ENCODE data around the gene FANCC.

Gene FANCC

GRCh38 chr9:95080961-95081647 is 236.4 kb downstream of the FANCC start:
- no peak for DNase-seq

- no peak for DNase-seq
Measured at GRCh38 chr9:95079461-95079860, 238.0 kb downstream of the FANCC start.

GRCh38 chr9:95078939-95079338 is 238.6 kb downstream of the FANCC start:
- DNase-seq: no peak

GRCh38 chr9:95078511-95078910 is 239.0 kb downstream of the FANCC start:
- no peak for DNase-seq

GRCh38 chr9:95077766-95078370 is 239.6 kb downstream of the FANCC start:
- DNase-seq: no peak

DNA sequence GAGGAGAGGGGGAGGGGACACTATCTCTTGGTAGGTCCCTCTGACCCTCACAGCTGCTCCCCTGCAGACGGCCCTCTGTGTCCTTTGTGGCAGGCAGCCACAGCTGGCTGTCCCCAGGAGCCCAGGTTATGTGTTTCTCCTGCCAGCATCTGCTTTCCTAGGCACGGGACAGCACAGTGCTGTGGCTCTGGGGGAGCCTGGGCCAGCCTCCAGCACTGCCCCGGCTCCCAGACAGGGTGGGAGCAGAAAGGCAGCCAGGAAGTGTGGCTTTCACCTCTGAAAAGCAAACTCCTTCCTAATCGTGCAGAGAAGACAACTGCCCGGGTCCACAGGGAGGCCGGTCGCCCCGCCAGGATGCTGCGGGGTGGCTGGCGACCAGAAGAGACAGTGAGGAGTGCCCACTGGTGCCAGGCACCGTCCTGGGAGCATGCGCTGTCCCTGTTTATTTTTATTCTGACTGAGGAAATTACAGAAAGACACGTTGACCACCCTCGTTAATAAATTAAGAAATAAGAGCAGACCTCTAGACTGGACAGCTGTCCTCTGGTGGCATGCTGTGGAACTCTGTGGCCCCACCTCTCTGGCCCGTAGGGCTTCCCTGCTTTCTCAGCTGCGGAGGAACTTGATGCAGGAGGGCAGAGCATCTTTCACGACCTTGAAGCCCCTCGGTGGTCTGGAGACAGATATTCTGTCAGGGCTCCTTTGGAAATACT is 240.3 kb downstream of the FANCC start:
- DNase-seq: no peak

GRCh38 chr9:95076696-95077052 is 240.8 kb downstream of the FANCC start:
- DNase-seq: no peak

- no peak for DNase-seq
Measured at GRCh38 chr9:95075700-95076099, 241.8 kb downstream of the FANCC start.

- no peak for DNase-seq
Measured at GRCh38 chr9:95074632-95075031, 242.9 kb downstream of the FANCC start.

DNA sequence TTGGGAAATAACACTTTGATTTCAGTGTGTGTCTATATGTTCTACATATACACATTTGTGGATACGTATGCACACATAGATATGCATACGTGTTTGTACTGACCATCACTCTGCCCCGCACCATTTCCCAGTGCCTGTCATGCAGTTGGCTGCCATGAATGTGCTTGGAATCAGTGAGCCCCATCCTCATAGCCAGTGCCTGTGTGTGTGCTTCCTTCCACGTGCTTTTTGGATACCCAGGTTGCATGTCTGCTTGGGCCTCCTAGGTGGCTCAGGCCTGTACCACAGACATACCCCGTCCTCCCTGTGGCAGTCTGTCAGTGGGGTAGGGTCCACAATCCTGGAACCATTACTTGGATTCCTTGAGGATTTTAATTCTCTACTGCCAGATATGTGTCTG is 243.6 kb downstream of the FANCC start:
- no peak for DNase-seq

DNA sequence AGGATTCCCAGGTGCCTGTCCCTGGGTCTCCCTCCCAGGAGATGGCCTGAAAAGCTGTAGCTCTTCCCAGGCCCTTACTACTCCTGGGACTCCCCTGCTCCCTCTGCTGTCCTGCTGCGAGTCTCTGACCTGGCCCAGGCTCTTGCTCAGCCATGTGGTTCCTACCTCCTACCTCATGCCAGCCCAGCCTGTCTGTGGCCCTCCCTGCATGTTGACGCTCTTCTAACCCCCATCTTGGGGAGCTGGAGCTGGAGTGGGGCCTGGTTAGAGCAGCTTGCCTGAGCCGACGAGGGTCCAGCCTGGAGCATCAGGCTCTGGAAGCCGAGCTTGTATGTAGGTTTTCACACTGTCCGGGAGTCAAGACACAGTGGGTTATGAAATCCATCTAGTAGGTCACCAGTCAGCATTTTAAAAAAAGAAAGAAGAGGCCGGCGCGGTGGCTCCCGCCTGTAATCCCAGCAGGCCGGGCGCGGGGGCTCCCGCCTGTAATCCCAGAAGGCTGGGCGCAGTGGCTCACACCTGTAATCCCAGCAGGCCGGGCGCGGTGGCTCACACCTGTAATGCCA is 244.4 kb downstream of the FANCC start:
- DNase-seq: peak; percentile 28

DNA sequence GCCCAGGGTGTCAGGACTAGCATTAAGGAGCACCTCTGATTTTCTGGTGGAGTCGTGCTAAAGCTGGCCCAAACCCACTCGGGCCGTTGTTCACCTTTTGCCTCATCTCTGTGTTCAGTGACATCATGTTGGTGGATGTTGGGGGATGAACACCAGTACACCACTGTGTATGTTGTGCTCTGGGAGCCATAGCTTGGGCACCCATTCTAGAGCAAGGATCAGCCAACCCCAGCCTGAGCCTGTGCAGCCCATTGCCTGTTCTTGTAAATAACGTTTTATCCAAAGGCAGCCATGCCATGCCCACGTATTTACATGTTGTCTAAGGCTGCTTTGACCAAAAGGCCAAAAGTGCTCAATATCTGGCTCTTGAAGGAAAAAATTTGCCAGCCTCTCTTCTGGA is 245.6 kb downstream of the FANCC start:
- no peak for DNase-seq

GRCh38 chr9:95071450-95071849 is 246.1 kb downstream of the FANCC start:
- no peak for DNase-seq

DNA sequence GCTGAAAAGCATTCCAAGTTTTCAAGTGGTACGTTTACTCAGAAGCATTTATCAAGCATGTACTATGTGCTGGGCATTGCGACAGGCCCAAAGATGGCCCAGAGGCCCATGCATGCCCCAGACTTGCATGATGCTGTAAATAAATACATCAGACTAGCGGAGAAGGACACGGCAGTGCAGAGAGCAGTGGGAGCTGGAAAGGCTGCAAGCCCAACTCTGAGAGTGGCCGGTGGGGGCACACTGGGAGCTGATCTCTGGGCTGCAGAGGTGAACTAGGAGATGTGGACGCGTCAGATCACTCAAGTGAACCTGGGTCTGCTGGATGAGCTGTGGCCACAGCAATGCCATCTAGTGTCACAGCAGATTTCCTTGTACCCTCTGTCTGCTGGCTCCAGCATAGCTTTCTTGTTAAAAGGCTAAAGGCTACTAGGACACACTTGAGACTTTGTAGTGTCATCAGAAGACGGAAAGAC is 246.9 kb downstream of the FANCC start:
- DNase-seq: no peak

DNA sequence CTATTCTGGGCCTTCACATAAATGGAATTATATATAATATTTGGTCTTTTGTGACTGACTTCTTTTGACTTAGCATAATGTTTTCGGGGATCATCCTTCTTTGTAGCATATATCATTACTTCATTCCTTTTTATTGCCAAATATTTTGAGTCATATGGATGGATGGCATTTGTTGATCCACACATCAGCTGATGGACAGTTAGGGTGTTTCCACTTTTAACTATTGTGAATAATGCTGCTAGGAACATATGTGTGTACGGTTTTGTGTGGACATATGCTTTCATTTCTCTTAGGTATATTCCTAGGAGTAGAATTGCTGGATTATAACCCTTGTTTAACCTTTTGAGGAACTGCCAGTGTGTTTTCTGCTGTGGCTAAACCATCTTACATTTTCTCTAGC is 249.6 kb downstream of the FANCC start:
- no peak for DNase-seq

DNA sequence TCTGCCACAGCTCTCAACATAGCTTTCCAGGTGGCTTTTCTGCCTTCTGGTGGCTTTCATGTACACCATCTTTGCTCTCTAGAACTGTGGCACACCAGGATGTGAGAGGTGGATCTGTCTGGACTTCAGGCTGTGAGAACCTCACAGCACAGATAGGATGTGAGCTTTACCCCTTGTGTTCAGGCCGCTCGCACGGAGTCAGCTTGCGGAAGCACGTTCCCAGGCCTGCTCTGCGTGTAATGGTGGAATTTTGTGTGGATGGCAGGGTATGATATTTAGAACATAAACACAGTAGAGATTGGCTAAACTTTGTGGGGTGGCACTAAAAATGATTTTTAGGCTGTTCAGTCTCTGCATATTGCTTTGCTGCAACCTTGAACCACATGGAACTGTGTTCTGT is 250.5 kb downstream of the FANCC start:
- DNase-seq: no peak

DNA sequence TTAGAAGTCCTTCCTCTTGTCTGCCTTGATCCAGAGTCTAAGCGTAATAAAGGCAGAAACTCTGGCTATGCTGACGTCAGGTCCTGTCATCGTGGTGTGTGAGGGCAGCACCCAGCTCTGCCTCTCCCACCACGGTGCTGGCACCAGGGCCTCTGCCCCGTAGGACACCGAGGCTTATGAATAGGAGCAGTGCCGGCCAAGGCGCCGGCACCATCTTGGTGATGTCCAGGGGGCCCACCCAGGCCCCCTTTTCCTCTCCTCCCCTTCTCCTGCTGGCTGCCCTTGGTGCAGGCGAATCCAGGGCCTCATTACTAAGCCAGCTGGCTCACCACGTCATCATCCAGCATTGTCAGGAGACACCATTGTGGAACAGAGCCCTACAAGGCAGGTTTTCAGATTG is 252.3 kb downstream of the FANCC start:
- DNase-seq: no peak

GRCh38 chr9:95063300-95063699 is 254.2 kb downstream of the FANCC start:
- DNase-seq: no peak

DNA sequence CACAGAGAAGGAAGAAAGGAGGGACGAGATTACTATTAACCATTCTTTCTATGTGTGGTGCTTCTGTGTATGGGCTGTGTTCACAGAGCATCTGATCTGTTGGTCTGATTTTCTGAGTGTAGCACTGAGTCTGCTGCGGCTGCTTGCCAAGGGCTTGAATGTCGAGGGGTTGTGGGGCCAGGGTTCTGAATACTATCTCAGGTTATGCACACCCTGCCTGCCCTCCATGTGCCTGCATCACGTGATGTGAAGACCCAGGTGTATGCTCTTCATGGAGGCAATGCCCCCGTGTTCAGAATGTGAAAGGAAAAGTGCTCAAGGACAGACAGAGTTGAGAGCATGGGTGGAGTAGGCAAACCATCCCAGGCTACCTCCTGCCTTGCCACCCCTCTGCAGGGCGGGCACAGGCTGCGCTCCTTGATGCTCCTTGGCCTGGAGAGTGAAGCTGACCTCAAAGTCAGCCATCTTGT is 254.9 kb downstream of the FANCC start:
- no peak for DNase-seq

DNA sequence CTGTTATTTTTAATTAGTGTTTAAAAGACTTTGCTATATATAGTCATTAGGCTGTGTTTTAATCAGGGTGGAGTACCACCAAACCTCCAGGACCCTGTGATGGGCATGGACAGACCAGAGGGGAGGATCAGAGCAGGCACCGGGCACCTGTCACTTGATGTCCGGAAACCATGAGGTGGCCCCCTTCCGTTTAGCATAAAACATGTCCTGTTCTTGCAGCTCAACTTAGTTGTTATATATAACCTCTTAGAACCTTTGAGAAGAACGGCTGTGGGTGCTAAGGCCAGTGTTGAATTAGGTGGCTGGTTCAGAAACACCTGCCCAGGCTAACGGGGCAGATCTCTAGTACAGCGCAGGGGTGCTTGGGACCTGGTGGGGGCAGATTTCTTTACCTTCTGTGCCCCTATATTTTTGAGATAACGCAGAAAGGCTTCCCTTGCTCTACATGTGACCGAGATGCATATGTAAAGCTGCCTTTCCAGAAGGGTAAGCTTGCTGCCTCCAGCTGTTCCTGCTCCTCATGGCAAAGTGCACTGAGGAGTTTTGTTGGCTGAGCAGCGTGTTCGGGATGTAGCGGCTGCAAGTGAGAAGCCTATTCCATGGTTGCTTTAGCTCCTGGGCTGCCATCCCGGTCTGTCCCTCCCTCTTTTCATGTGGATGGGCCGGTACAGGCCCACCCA is 255.5 kb downstream of the FANCC start:
- DNase-seq: peak; percentile 23

DNA sequence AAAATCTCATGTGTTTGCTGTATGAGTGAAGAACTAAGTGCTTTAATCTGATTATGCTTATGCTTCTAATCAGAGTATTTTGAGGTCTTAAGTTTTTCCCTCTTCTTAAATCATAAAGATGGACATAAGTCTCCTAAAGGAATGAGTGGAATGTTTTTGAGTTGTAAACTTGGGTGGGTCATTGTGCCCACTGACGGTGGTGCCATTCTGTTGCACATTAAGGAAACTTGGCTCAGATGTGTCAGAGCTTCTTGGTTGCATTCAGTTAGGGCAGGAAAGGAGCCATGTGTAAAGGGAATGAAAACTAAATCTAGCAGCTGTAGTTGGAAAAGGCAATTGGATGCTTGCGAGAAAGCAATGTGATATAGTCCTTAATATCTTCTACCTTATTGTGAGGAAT is 256.6 kb downstream of the FANCC start:
- DNase-seq: no peak

- DNase-seq: peak; percentile 35
Measured at GRCh38 chr9:95060234-95060633, 257.3 kb downstream of the FANCC start.

GRCh38 chr9:95058795-95059386 is 258.6 kb downstream of the FANCC start:
- DNase-seq: no peak
